ENCODE data around the gene RBM14. TPM values are rescaled to one million over a fixed set of nuclear protein-coding genes. Genes with fewer than 3 reads are reported as not detected.

Gene RBM14
- total and polyA plus RNA-seq, 2 experiments from 2014 or later: 28.4 to 40.6 TPM

GRCh38 chr11:66589996-66590675, 26.3 kb upstream of the RBM14 start:
- Histone ChIP-seq H3K4me3 (no peak overlapping the region), H3K27me3 (replicated peaks; ENCODE audit: insufficient read depth) (no peaks in the 10 kb centered on the region), H3K27ac (no peak overlapping the region), H3K4me1 (ENCODE audit: insufficient read depth) (0 out of 2 replicates have a peak, but pooled peaks cover 4% of the 10 kb centered on the region), H3F3A (ENCODE audit: insufficient read depth) (no peaks in the 10 kb centered on the region), H3K9ac (no peak overlapping the region), H4K20me1 (ENCODE audit: insufficient read depth) (no peaks in the 10 kb centered on the region), H3K36me3 (ENCODE audit: low read depth) (no peaks in the 10 kb centered on the region), H3K9me2 (ENCODE audit: insufficient read depth) (no peaks in the 10 kb centered on the region), H2AFZ (no peak overlapping the region), H3K79me2 (ENCODE audit: insufficient read depth) (peaks cover 29% of the 10 kb centered on the region), H3K4me2 (ENCODE audit: unreplicated experiment) (no peak overlapping the region), H3K9me3 (ENCODE audit: low read depth) (no peaks in the 10 kb centered on the region)
- TF ChIP-seq EZH2 (IDR thresholded peaks at IDR 0.05; ENCODE audit: insufficient read depth, poor library complexity, severe bottlenecking) (no peak), EZH2phosphoT487 (IDR thresholded peaks at IDR 0.05; ENCODE audit: insufficient read depth, low read depth) (no peak)
- DNase-seq: no peak
- in situ Hi-C loops (cut with MboI): loop anchor here (25.0 kb wide), 1 partner anchor 247 kb away; the partner anchor contains the start of gene RCE1
- 75 to 78% methylated on average over 7 of the region's 7 CpGs for WGBS, 2 experiments (ENCODE audit: low coverage in 1 of 2, low lambda C conversion rate in 2 of 2, missing lambda C conversion rate in 2 of 2)

- H3K4me3 ChIP-seq: no peak overlapping the region
- H4K20me1 ChIP-seq (ENCODE audit: insufficient read depth): no peaks in the 10 kb centered on the region
- no peak overlapping the region for H2AFZ ChIP-seq
- no peak overlapping the region for H3K27ac ChIP-seq
- H3F3A ChIP-seq (ENCODE audit: insufficient read depth): no peaks in the 10 kb centered on the region
- no peaks in the 10 kb centered on the region for H3K27me3 ChIP-seq (replicated peaks; ENCODE audit: insufficient read depth)
- 0 out of 2 replicates have a peak, but pooled peaks cover 8% of the 10 kb centered on the region for H3K4me1 ChIP-seq (ENCODE audit: insufficient read depth)
- H3K9ac ChIP-seq: no peak overlapping the region
- H3K79me2 ChIP-seq (ENCODE audit: insufficient read depth): peaks cover 38% of the 10 kb centered on the region
- no peak for DNase-seq
- TF ChIP-seq EZH2 (IDR thresholded peaks at IDR 0.05; ENCODE audit: insufficient read depth, poor library complexity, severe bottlenecking) (no peak), EZH2phosphoT487 (IDR thresholded peaks at IDR 0.05; ENCODE audit: insufficient read depth, low read depth) (no peak)
- in situ Hi-C loops (cut with MboI): loop anchor here (25.0 kb wide), 1 partner anchor 246 kb away; the partner anchor contains the start of gene RCE1
- H3K9me3 ChIP-seq (ENCODE audit: low read depth): no peaks in the 10 kb centered on the region
- 63 to 68% methylated on average over 2 of the region's 2 CpGs for whole genome bisulfite sequencing, 2 experiments (ENCODE audit: low coverage in 1 of 2, low lambda C conversion rate in 2 of 2, missing lambda C conversion rate in 2 of 2)
- no peak overlapping the region for H3K4me2 ChIP-seq (ENCODE audit: unreplicated experiment)
- H3K36me3 ChIP-seq (ENCODE audit: low read depth): no peaks in the 10 kb centered on the region
- H3K9me2 ChIP-seq (ENCODE audit: insufficient read depth): no peaks in the 10 kb centered on the region
These were observed 25.3 kb upstream of the RBM14 start for GRCh38 chr11:66591175-66591574.

GRCh38 chr11:66592457-66593302, 23.8 kb upstream of the RBM14 start, which contains the start of the genes CCDC87 and CCS:
CCDC87 (minus strand) TSS chr11:66593063; CDS start chr11:66593015, 48 bp downstream.
CCS (plus strand) TSS chr11:66593185; CDS start chr11:66593262, 77 bp downstream.
- Histone ChIP-seq H3K4me2 (ENCODE audit: unreplicated experiment) (peak within 1 kb of the TSS; percentile 82), H2AFZ (peak within 1 kb of the TSS; percentile 96), H3K36me3 (ENCODE audit: low read depth) (no peaks in the 10 kb centered on the region), H3K27me3 (replicated peaks; ENCODE audit: insufficient read depth) (no peaks in the 10 kb centered on the region), H3K27ac (peak within 1 kb of the TSS; percentile 74), H3F3A (ENCODE audit: insufficient read depth) (no peaks in the 10 kb centered on the region), H3K4me1 (ENCODE audit: insufficient read depth) (0 out of 2 replicates have a peak, but pooled peaks cover 8% of the 10 kb centered on the region), H3K9ac (peak within 1 kb of the TSS; percentile 87), H4K20me1 (ENCODE audit: insufficient read depth) (no peaks in the 10 kb centered on the region), H3K9me3 (ENCODE audit: low read depth) (no peaks in the 10 kb centered on the region), H3K79me2 (ENCODE audit: insufficient read depth) (peaks cover 51% of the 10 kb centered on the region), H3K4me3 (peak within 1 kb of the TSS; percentile 83), H3K9me2 (ENCODE audit: insufficient read depth) (no peaks in the 10 kb centered on the region)
- DNase-seq: peak; percentile 98
- TF ChIP-seq EZH2phosphoT487 (IDR thresholded peaks at IDR 0.05; ENCODE audit: insufficient read depth, low read depth): no peak
- 17 to 18% methylated on average over 67 of the region's 68 CpGs for WGBS, 2 experiments (ENCODE audit: low coverage in 1 of 2, low lambda C conversion rate in 2 of 2, missing lambda C conversion rate in 2 of 2)
- in situ Hi-C loops (cut with MboI): loop anchor here (25.0 kb wide), 1 partner anchor 245 kb away; the partner anchor contains the start of gene RCE1

GRCh38 chr11:66593303-66593635, 23.2 kb upstream of the RBM14 start:
- TF ChIP-seq EZH2 (IDR thresholded peaks at IDR 0.05; ENCODE audit: insufficient read depth, poor library complexity, severe bottlenecking) (no peak), EZH2phosphoT487 (IDR thresholded peaks at IDR 0.05; ENCODE audit: insufficient read depth, low read depth) (no peak)
- H3K4me2 ChIP-seq (ENCODE audit: unreplicated experiment): peak overlapping the region; percentile 82
- peak overlapping the region; percentile 96 for H2AFZ ChIP-seq

More at GRCh38 chr11:66593303-66593635, 23.2 kb upstream of the RBM14 start:
- peak; percentile 33 for DNase-seq
- no peaks in the 10 kb centered on the region for H3K36me3 ChIP-seq (ENCODE audit: low read depth)
- peak overlapping the region; percentile 87 for H3K9ac ChIP-seq
- H3K9me3 ChIP-seq (ENCODE audit: low read depth): no peaks in the 10 kb centered on the region
- H3K79me2 ChIP-seq (ENCODE audit: insufficient read depth): peaks cover 56% of the 10 kb centered on the region
- no peaks in the 10 kb centered on the region for H3F3A ChIP-seq (ENCODE audit: insufficient read depth)
- H3K4me3 ChIP-seq: peak overlapping the region; percentile 83
- H3K4me1 ChIP-seq (ENCODE audit: insufficient read depth): 0 out of 2 replicates have a peak, but pooled peaks cover 8% of the 10 kb centered on the region
- no peaks in the 10 kb centered on the region for H4K20me1 ChIP-seq (ENCODE audit: insufficient read depth)
- in situ Hi-C loops (cut with MboI): loop anchor here (25.0 kb wide), 1 partner anchor 244 kb away; the partner anchor contains the start of gene RCE1
- no peaks in the 10 kb centered on the region for H3K27me3 ChIP-seq (replicated peaks; ENCODE audit: insufficient read depth)
- H3K27ac ChIP-seq: peak overlapping the region; percentile 74
- WGBS, 2 experiments (ENCODE audit: low coverage in 1 of 2, low lambda C conversion rate in 2 of 2, missing lambda C conversion rate in 2 of 2): 5 to 6% methylated on average over 12 of the region's 12 CpGs
- no peaks in the 10 kb centered on the region for H3K9me2 ChIP-seq (ENCODE audit: insufficient read depth)
